ENCODE data around the gene PAK1.

Gene PAK1

DNA sequence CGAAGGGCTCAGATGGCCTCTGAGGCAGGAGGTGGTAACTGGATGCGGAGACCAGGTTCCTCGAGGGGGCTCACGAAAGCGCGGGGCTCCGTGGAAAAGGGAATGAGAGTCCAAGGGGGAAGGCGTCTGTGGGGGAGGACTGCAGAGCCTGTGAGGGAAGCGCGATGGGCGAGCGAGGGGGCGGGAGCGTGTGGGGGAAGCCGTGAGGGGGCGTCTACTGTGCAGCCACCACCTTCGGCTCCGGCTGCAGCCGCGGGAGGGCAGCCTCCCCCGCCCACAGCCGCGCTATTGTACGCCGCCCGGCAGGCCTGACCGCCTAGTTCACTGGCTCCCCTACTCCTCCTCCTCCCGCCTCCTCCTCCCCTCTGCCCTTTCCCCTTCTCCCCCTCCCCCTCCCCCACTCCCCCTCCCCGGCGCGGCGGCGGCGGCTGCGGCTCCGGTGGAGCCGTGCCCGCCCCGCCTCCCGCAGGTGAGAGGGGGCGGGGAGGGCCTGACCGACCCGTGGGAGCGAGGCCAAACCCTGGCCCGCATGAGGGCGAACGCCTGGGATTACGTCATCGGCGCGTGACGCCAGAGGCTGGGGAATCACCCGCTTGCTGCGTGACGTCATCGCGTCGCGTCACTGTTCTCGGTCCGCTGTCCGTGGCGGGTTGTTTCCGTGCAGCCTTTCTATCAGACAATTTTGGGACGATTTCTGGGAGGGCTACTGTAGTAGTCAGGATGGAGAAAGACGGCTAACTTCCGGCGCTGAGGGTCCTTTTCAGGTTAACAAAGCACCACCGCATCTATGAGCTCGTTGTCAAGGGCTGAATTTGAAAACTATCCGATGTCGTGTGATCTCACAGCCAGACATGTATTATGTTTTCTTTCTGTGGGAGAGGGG, at the start of gene PAK1:
PAK1 (minus strand) TSS at position 294 of the 883 bp plus-strand sequence. CDS start 81,574 bp downstream, outside the sequence.
- H3K4me2 ChIP-seq = peak within 1 kb of the TSS; percentile 77
- peak; percentile 56; the same call in 1 of the 2 replicates for TF ChIP-seq Cebpa-rat (IDR thresholded peaks at IDR 0.05)
- H3K4me1 ChIP-seq = peaks cover 30% of the 10 kb centered on the region
- H3K27me3 ChIP-seq = no peaks in the 10 kb centered on the region
- H3K9ac ChIP-seq = peak within 1 kb of the TSS; percentile 94
- H3K9me3 ChIP-seq = no peaks in the 10 kb centered on the region
- peak within 1 kb of the TSS; percentile 88 for H3K4me3 ChIP-seq
- 0 out of 2 replicates have a peak, but pooled peaks cover under 1% of the 10 kb centered on the region for H4K20me1 ChIP-seq
- no peaks in the 10 kb centered on the region for H3K36me3 ChIP-seq
- H3K27ac ChIP-seq = peak within 1 kb of the TSS; percentile 91

DNA sequence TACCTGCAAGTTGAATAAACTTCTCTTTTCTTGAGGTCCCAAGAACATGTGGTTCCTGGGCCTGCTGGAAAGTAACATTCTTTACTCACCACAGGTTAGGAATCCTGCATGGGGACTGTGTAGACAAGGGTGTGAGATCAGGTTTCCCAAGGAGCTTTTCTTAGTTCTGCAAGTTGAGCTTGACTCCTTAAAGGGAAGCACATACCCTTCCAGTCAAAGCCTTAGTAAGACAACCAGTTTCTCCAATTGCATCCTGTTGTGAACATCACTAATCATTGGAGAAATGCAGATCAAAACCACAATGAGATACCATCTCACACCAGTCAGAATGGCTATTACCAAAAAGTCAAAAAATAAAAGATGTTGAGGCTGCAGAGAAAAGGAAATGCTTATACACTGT, 48.3 kb upstream of the PAK1 start:
- H3K27me3 ChIP-seq = no peaks in the 10 kb centered on the region
- H3K36me3 ChIP-seq = no peaks in the 10 kb centered on the region
- no peaks in the 10 kb centered on the region for H4K20me1 ChIP-seq
- TF ChIP-seq Cebpa-rat (IDR thresholded peaks at IDR 0.05) = no peak
- no peak overlapping the region for H3K4me2 ChIP-seq
- H3K9ac ChIP-seq = no peak overlapping the region
- no peaks in the 10 kb centered on the region for H3K9me3 ChIP-seq
- peaks cover 11% of the 10 kb centered on the region for H3K4me1 ChIP-seq
- H3K4me3 ChIP-seq = no peak overlapping the region
- H3K27ac ChIP-seq = no peak overlapping the region

DNA sequence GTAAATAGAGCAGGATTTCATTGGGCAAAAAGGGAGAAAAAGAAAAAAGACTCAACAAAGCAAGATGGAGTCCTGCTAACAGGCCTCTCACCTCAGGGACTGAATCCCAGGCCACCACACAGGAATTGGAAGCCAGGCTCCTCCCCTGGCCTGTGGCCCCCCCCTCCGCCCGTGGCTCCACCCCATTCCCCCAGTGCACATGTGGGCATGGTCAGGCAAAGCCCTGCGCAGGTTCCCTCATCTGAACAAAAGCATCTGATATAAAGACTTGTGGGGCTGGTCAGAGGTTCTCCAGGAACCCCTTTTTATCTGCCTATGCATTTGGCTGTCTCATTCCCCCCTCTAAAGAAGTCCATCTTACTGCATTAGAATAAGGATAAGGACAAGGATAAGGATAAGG, 46.0 kb upstream of the PAK1 start:
- no peak for TF ChIP-seq Cebpa-rat (IDR thresholded peaks at IDR 0.05)
- Histone ChIP-seq H3K36me3 (no peaks in the 10 kb centered on the region), H3K27ac (no peak overlapping the region), H3K27me3 (no peaks in the 10 kb centered on the region), H3K4me3 (no peak overlapping the region), H3K4me1 (no peaks in the 10 kb centered on the region), H3K9me3 (no peaks in the 10 kb centered on the region), H3K4me2 (no peak overlapping the region), H3K9ac (no peak overlapping the region), H4K20me1 (no peaks in the 10 kb centered on the region)

DNA sequence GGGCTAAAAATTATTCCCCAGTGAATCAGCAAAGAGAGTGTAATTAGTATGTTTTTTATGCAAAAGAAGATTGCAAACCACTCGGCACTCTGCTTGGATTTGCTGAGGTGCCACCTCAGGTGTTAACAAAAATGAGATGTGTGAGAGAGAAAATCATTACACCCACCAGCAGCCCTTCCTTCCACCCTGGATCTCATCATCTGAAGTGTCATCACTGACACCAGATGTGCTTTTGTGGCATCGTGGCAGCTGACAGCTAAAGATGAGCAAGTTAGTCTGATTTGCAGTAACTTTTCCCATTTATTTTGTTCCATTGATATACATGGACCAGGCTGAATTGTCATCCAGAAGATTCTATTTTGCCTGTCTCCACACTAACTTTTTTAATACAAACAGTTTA, 44.6 kb upstream of the PAK1 start:
- Histone ChIP-seq H3K4me1 (no peaks in the 10 kb centered on the region), H3K4me2 (no peak overlapping the region), H3K27me3 (no peaks in the 10 kb centered on the region), H3K36me3 (no peaks in the 10 kb centered on the region), H3K27ac (no peak overlapping the region), H4K20me1 (no peaks in the 10 kb centered on the region), H3K9ac (no peak overlapping the region), H3K4me3 (no peak overlapping the region), H3K9me3 (no peaks in the 10 kb centered on the region)
- no peak for TF ChIP-seq Cebpa-rat (IDR thresholded peaks at IDR 0.05)

DNA sequence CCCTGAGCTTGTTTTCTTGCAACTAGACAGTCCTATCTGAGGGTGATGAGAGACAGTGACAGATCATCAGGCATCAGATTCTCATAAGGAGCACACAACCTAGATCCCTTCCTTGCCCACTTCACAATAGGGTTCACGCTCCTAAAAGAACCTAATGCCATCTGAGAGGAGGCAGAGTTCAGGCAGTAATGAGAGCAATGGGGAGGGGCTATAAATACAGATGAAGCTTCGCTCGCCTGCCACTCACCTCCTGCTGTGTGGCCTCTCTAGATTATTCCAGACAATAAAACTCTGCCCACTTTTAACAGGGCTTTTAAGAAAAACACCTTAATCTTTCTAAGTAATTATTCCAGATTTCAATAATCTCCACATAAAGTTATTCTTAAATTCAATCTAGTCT, 43.9 kb upstream of the PAK1 start:
- no peak for TF ChIP-seq Cebpa-rat (IDR thresholded peaks at IDR 0.05)
- Histone ChIP-seq H3K4me2 (no peak overlapping the region), H3K9ac (no peak overlapping the region), H3K4me1 (no peaks in the 10 kb centered on the region), H3K9me3 (no peaks in the 10 kb centered on the region), H3K4me3 (no peak overlapping the region), H4K20me1 (no peaks in the 10 kb centered on the region), H3K27ac (no peak overlapping the region), H3K27me3 (no peaks in the 10 kb centered on the region), H3K36me3 (no peaks in the 10 kb centered on the region)

DNA sequence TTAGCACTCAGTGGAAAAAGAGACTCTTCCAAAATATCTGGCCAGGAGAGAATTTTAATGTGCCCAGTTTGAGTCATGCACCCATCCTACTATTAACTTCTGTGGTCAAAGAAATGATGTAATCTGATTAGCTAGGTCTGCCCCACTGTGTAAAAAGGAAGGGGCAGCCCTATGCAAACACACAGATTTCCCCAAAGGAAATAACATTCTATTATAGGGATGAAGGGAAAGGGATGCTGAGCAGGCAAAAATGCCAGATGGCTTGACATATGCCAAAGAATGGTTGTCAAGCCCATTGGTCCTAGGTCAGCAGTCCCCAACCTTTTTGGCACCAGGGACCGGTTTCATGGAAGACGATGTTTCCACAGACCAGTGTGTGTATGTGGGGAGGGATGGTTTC, 43.3 kb upstream of the PAK1 start:
- Histone ChIP-seq H3K27ac (no peak overlapping the region), H4K20me1 (no peaks in the 10 kb centered on the region), H3K4me2 (no peak overlapping the region), H3K4me1 (no peaks in the 10 kb centered on the region), H3K4me3 (no peak overlapping the region), H3K36me3 (no peaks in the 10 kb centered on the region), H3K9me3 (no peaks in the 10 kb centered on the region), H3K9ac (no peak overlapping the region), H3K27me3 (no peaks in the 10 kb centered on the region)
- no peak for TF ChIP-seq Cebpa-rat (IDR thresholded peaks at IDR 0.05)

DNA sequence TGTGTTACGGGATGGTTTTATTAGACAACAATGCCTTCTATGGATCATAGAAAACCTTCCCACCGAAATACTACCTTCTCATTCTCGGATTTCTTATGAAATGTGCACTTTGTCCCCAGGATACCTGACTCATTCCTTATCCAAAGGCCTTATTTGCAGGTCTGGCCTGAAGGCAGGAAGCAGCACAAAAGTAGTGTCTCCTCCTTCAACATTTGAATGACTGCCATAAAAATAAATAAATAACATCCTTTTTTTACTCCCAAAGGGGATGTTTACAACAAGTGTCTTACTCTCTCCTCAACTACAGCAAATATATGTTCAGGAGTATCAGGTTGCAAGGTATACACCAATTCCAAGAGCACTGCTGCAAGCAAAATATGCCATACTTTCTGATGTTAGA, 41.6 kb upstream of the PAK1 start:
- Histone ChIP-seq H3K27me3 (no peaks in the 10 kb centered on the region), H3K4me3 (no peak overlapping the region), H4K20me1 (no peaks in the 10 kb centered on the region), H3K4me1 (no peaks in the 10 kb centered on the region), H3K27ac (no peak overlapping the region), H3K9me3 (no peaks in the 10 kb centered on the region), H3K36me3 (no peaks in the 10 kb centered on the region), H3K9ac (no peak overlapping the region), H3K4me2 (no peak overlapping the region)
- no peak for TF ChIP-seq Cebpa-rat (IDR thresholded peaks at IDR 0.05)

DNA sequence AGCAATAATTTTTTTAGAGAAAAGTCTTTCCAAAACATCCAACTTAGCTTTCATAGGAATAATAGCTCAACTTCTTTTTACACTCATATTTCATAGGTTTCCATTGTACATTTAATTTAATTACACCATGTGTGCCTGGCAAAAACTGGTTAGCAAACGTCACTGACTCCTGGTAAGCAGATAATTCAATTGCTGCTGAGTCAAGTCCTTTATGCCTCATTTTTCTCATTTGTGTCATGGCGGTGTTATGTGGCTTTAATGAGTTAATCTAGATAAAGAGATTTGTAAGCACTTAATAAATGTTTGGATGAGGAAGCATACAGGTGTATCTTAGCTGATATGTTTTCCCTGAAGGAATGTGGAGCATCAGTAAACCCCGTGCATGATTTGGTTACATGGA, 41.2 kb upstream of the PAK1 start:
- Histone ChIP-seq H3K4me1 (no peaks in the 10 kb centered on the region), H3K9ac (no peak overlapping the region), H3K27ac (no peak overlapping the region), H3K9me3 (no peaks in the 10 kb centered on the region), H3K4me3 (no peak overlapping the region), H3K36me3 (no peaks in the 10 kb centered on the region), H3K27me3 (no peaks in the 10 kb centered on the region), H3K4me2 (no peak overlapping the region), H4K20me1 (no peaks in the 10 kb centered on the region)
- TF ChIP-seq Cebpa-rat (IDR thresholded peaks at IDR 0.05) = no peak

DNA sequence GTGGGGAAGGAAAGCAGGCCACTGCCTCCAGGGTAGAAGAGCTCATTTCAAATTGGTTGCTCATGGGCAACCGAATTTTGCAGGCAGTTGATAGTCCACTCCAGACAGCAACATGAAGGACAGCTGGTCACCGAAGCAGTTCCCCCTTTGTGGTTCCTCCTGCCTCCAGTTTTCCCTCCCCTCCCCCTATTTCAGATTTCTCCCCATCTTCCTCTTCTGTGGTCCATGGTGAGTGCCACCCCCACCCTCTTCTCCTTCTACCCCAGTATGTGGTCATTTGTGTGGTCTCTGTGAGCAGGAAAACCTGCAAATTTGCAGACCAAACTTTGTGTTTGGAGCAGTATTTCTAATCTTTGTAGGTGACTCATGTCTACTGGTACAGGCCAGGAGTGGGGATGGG, 38.2 kb upstream of the PAK1 start:
- no peaks in the 10 kb centered on the region for H3K27me3 ChIP-seq
- no peaks in the 10 kb centered on the region for H3K9me3 ChIP-seq
- TF ChIP-seq Cebpa-rat (IDR thresholded peaks at IDR 0.05) = no peak
- H3K4me1 ChIP-seq = no peaks in the 10 kb centered on the region
- H3K9ac ChIP-seq = no peak overlapping the region
- no peaks in the 10 kb centered on the region for H3K36me3 ChIP-seq
- H3K27ac ChIP-seq = no peak overlapping the region
- no peaks in the 10 kb centered on the region for H4K20me1 ChIP-seq
- H3K4me2 ChIP-seq = no peak overlapping the region
- H3K4me3 ChIP-seq = no peak overlapping the region

DNA sequence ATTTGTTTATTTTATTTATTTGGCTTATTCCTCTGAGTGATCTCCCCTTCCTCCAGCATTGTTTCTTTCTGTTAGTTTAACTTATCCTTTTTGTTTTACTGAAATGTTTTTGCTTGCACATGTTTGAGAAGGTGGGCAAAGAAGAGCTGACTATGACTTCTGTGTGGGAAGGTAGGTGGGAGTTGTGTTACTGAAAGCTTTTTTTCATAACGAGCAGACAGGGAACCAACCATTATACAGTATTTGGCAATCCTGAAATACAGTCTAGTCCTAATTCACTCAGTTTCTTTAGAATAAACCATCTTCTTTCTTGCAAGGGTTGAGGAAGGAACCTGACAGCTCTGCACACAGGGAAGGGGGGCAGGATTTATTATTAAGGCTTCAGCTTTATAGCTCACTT, 37.0 kb upstream of the PAK1 start:
- Histone ChIP-seq H3K4me3 (no peak overlapping the region), H3K36me3 (no peaks in the 10 kb centered on the region), H3K27me3 (no peaks in the 10 kb centered on the region), H4K20me1 (no peaks in the 10 kb centered on the region), H3K4me2 (no peak overlapping the region), H3K4me1 (no peaks in the 10 kb centered on the region), H3K27ac (no peak overlapping the region), H3K9me3 (no peaks in the 10 kb centered on the region), H3K9ac (no peak overlapping the region)
- TF ChIP-seq Cebpa-rat (IDR thresholded peaks at IDR 0.05) = no peak

Measured in BLaER1 (cell line).